A549 (cell line): ENCODE results near the gene KHNYN. TPM values are rescaled to one million over a fixed set of nuclear protein-coding genes. Genes with fewer than 3 reads are reported as not detected.
"Not testable (repeated sequence)": the region's sequence is repeated elsewhere in the genome, so short reads cannot be mapped to it uniquely, and the experiment has no call there.

Source experiments
- ATAC-seq, 2 experiments: fragments of 200-7000 bp in 1 of 2; fragments of >200 bp in 1 of 2; cut with Nextera tagmentation in 1 of 2; cut with Tn5 transposase in 1 of 2; 3 replicates each; pipeline versions ENCODE4 v1.8.0 to v1.9.1; 2018 to 2020; ENCODE audit warnings: mild to moderate bottlenecking in 1 of 2, moderate library complexity in 1 of 2
- CTCF ChIA-PET: fragments of 300-600 bp; sonication (Branson Sonifier 250); formaldehyde crosslinking; extraction: SDS; loops from one replicate; lab custom pipeline; 2021; ENCODE audit warnings: antibody characterized with exemption, inconsistent platforms; lab: Yijun Ruan, JAX
- POLR2A ChIA-PET: fragments of 350-600 bp; formaldehyde crosslinking; extraction: SDS; loops from one replicate; lab custom pipeline; 2021; ENCODE audit warnings: antibody characterized with exemption, inconsistent platforms; lab: Yijun Ruan, JAX
- DNase-seq, 2 experiments: peaks; one replicate each; pipeline versions ENCODE4 v3.0.0 to v3.0.0-alpha.2; 2011 to 2016; ENCODE audit warnings: low read depth in 1 of 2, low spot score in 1 of 2
- FAIRE-seq: peaks from 2 replicates; lab custom pipeline; 2011; peaks lifted over from hg19 to GRCh38; lab: Jason Lieb, UNC
- H3K27ac ChIP-seq, 2 experiments: fragments of >200 bp; sonication (Bioruptor Twin); formaldehyde crosslinking; 3 replicates each; pipeline ENCODE4 v1.5.1; 2016 to 2017
- H3K4me1 ChIP-seq: fragments of >200 bp; sonication (Bioruptor Twin); formaldehyde crosslinking; 3 replicates; pipeline ENCODE4 v1.6.1; 2016
- H3K4me2 ChIP-seq: fragments of >200 bp; sonication (Bioruptor Twin); formaldehyde crosslinking; 3 replicates; pipeline ENCODE4 v1.6.1; 2016
- H3K4me3 ChIP-seq: fragments of >200 bp; sonication (Bioruptor Twin); formaldehyde crosslinking; 3 replicates; pipeline ENCODE4 v1.5.1; 2016
- H3K9me3 ChIP-seq: fragments of >200 bp; sonication (Bioruptor Twin); formaldehyde crosslinking; 3 replicates; pipeline ENCODE4 v1.6.1; 2016
- BHLHE40 ChIP-seq: IDR thresholded peaks from 2 replicates; pipeline ENCODE4 v1.6.1; 2012; ENCODE audit warnings: low read depth, low read length, inconsistent platforms
- CEBPB ChIP-seq, 2 experiments: fragments of >200 bp in 1 of 2; sonication (Bioruptor Twin) in 1 of 2; formaldehyde crosslinking in 1 of 2; IDR thresholded peaks; 2 replicates each; pipeline ENCODE4 v1.6.1; 2012 to 2016
- CHD4 ChIP-seq: fragments of 200-600 bp; sonication (generic); IDR thresholded peaks from 2 replicates; pipeline ENCODE4 v1.6.1; 2016; ENCODE audit warnings: antibody characterized with exemption, mild to moderate bottlenecking, borderline replicate concordance
- ELK1 ChIP-seq: fragments of 150-350 bp; IDR thresholded peaks from 2 replicates; pipeline ENCODE4 v1.6.1; 2014; ENCODE audit warnings: low read depth, mild to moderate bottlenecking, low read length
- ESRRA ChIP-seq: fragments of 150-350 bp; IDR thresholded peaks from 2 replicates; pipeline ENCODE4 v1.6.1; 2014; ENCODE audit warnings: mild to moderate bottlenecking, low read length, borderline replicate concordance
- FOXS1 ChIP-seq: fragments of 250-450 bp; sonication (Bioruptor Pico); IDR thresholded peaks from 2 replicates; pipeline ENCODE4 v1.5.0; 2020; ENCODE audit warnings: mild to moderate bottlenecking, moderate library complexity
- HOXB13 ChIP-seq: fragments of 250-450 bp; sonication (Bioruptor Pico); IDR thresholded peaks from 2 replicates; pipeline ENCODE4 v1.5.0; 2020; ENCODE audit warnings: low read depth, mild to moderate bottlenecking, moderate library complexity
- HOXB5 ChIP-seq: fragments of 250-450 bp; sonication (Bioruptor Pico); IDR thresholded peaks from 2 replicates; pipeline ENCODE4 v1.5.0; 2020; ENCODE audit warnings: mild to moderate bottlenecking, moderate library complexity
- KDM1A ChIP-seq: fragments of 200-600 bp; sonication (generic); IDR thresholded peaks from 2 replicates; pipeline ENCODE4 v1.6.1; 2016; ENCODE audit warnings: low read depth, mild to moderate bottlenecking
- MYC ChIP-seq: IDR thresholded peaks from 2 replicates; pipeline ENCODE4 v1.6.1; 2012; ENCODE audit warnings: mild to moderate bottlenecking, inconsistent platforms, low read length, improper control_type of control experiment, borderline replicate concordance
- NFE2L2 ChIP-seq: fragments of 150-350 bp; conservative IDR thresholded peaks from 2 replicates; pipeline ENCODE4 v1.6.1; 2014; ENCODE audit warnings: low read length
- NPAS2 ChIP-seq: fragments of 250-450 bp; sonication (Bioruptor Pico); IDR thresholded peaks from 2 replicates; pipeline ENCODE4 v1.8.0; 2022; ENCODE audit warnings: mild to moderate bottlenecking, moderate library complexity, borderline replicate concordance
- POLR2AphosphoS2 ChIP-seq: conservative IDR thresholded peaks from 2 replicates; pipeline ENCODE4 v1.6.1; 2012; ENCODE audit warnings: low read length, improper control_type of control experiment, inconsistent platforms
- RAD21 ChIP-seq, 2 experiments: fragments of >200 bp in 1 of 2; sonication (Bioruptor Twin) in 1 of 2; formaldehyde crosslinking in 1 of 2; IDR thresholded peaks in 1 of 2; conservative IDR thresholded peaks in 1 of 2; 2 replicates in 1 of 2; 3 replicates in 1 of 2; pipeline ENCODE4 v1.6.1; 2012 to 2018; ENCODE audit warnings: inconsistent platforms in 1 of 2
- RARB ChIP-seq: fragments of 250-450 bp; sonication (Bioruptor Pico); IDR thresholded peaks from 2 replicates; pipeline ENCODE4 v1.8.0; 2021; ENCODE audit warnings: mild to moderate bottlenecking, moderate library complexity
- RCOR1 ChIP-seq: fragments of 150-350 bp; IDR thresholded peaks from 2 replicates; pipeline ENCODE4 v1.6.1; 2014; ENCODE audit warnings: antibody characterized with exemption, low read length, low read depth
- REST ChIP-seq: fragments of 200-600 bp; sonication (generic); IDR thresholded peaks from 2 replicates; pipeline ENCODE4 v1.6.1; 2016; ENCODE audit warnings: antibody characterized with exemption, mild to moderate bottlenecking, moderate library complexity
- SREBF2 ChIP-seq: fragments of 450-650 bp; IDR thresholded peaks from 2 replicates; pipeline ENCODE4 v1.6.1; 2014; ENCODE audit warnings: mild to moderate bottlenecking, moderate library complexity
- TFCP2L1 ChIP-seq: fragments of 250-450 bp; sonication (Bioruptor Pico); IDR thresholded peaks from 2 replicates; pipeline ENCODE4 v1.5.0; 2021; ENCODE audit warnings: mild to moderate bottlenecking
- USF2 ChIP-seq: fragments of 450-650 bp; IDR thresholded peaks from 2 replicates; pipeline ENCODE4 v1.6.1; 2014; ENCODE audit warnings: antibody characterized with exemption
- WGBS: methylation state at CpG from one replicate; pipeline ENCODE4 v1.1.6; 2017; ENCODE audit errors: missing lambda C conversion rate; 5-methylcytosine and 5-hydroxymethylcytosine counted together
- polyA plus RNA-seq, 4 experiments: library from polyadenylated mRNA; depleted of rRNA in 3 of 4; stranded (reverse); fragments of >200 nt; fragmentation: RNase III in 1 of 4; extraction: RNeasy Plus Mini Kit Qiagen cat#74134 plus additional on column Dnase treatment in 1 of 4; gene quantifications; 2 replicates in 3 of 4; 3 replicates in 1 of 4; pipeline ENCODE4 v1.2.3, GENCODE V29; 2011 to 2017
- TF ChIP-seq, protein P1 (sequence below): IDR thresholded peaks from 2 replicates; pipeline ENCODE4 v1.6.1; 2012
- TF ChIP-seq, protein P2 (sequence below): fragments of 250-450 bp; sonication (Bioruptor Pico); IDR thresholded peaks from 2 replicates; pipeline ENCODE4 v1.5.0; 2020; ENCODE audit warnings: low read depth, mild to moderate bottlenecking, moderate library complexity

The KHNYN gene
- polyA plus RNA-seq, 2 of the 4 experiments (the other 2 are of a cell fraction) = 19.0 to 26.4 TPM

DNA sequence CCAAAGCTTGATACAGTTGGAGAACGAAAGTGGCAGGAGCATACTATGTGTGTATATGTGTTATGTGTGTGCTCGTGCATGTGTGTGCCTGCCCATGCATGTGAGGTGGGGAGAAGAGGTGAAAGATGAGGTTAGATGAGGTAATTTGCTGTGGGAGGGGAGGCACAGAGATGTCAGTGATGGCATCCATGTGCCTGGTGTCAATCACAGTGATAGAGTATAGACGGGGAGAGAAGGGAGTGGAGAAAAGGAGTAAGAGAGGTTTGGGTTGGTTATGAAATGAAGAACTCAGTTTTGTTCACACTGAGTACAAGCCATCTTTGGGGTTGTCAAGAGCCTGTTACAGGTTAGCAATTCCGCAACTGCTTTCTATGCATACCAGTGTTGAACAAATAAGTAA is 45.6 kb upstream of the KHNYN start:
- Histone ChIP-seq H3K4me3 (no peak overlapping the region), H3K27ac (no peak overlapping the region), H3K4me2 (no peak overlapping the region), H3K9me3 (no peaks in the 10 kb centered on the region), H3K4me1 (no peaks in the 10 kb centered on the region)
- TF ChIP-seq NPAS2 (CRISPR knock-in tag) (no peak), BHLHE40 (no peak)
- ATAC-seq = no peak; a peak in 1 of 6 replicates
- no peak for FAIRE-seq
- WGBS = 37% methylated on average over 4 of the region's 4 CpGs
- CTCF ChIA-PET = interaction anchor here (2.5 to 2.9 kb wide), 2 partner anchors 47 to 51 kb away, joined by 9 to 14 read pairs; no protein-coding TSS in a partner anchor
- no peak for DNase-seq
- POLR2A ChIA-PET = no interaction called here

- 54% methylated on average over 4 of the region's 4 CpGs for WGBS
- Histone ChIP-seq H3K9me3 (no peaks in the 10 kb centered on the region), H3K4me2 (no peak overlapping the region), H3K4me3 (no peak overlapping the region), H3K4me1 (no peaks in the 10 kb centered on the region), H3K27ac (no peak overlapping the region)
- CTCF ChIA-PET = interaction anchor here (0.7 to 3.1 kb wide), 5 partner anchors 15 to 78 kb away, joined by 3 to 11 read pairs (median 4); partner anchors contain the start of gene CIDEB
- ATAC-seq (no peak), FAIRE-seq (no peak), DNase-seq (no peak)
- POLR2A ChIA-PET = no interaction called here
- TF ChIP-seq REST (no peak), SREBF2 (no peak), USF2 (no peak), KDM1A (no peak), FOXS1 (CRISPR knock-in tag) (no peak), RCOR1 (no peak), RARB (CRISPR knock-in tag) (no peak), NFE2L2 (no peak), MYC (no peak)
These were observed 44.2 kb upstream of the KHNYN start for GRCh38 chr14:24385524-24385923.

DNA sequence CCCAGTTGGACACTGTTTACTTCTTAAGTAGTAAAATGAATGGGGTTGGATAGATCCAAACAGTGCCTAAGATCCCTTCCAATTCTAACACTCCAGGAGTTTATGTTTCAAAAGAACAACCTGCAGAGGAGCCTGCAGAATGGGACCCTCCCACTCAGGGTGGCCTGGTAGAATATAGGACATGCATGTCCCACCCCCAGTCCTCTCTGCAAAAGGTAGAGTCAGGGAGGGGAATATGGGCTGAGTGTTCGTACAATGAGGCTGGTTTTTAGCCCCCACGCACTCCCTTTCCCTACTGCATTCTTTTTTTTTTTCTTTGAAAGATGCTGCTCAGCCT is 42.8 kb upstream of the KHNYN start:
- ATAC-seq = no peak
- WGBS = 73% methylated on average over 2 of the region's 2 CpGs
- Histone ChIP-seq H3K27ac (no peak overlapping the region), H3K9me3 (no peaks in the 10 kb centered on the region)
- POLR2A ChIA-PET = no interaction called here
- DNase-seq = no peak
- TF ChIP-seq HOXB13 (CRISPR knock-in tag) (no peak), CEBPB (IDR thresholded peaks at IDR 0.05) (no peak), MYC (no peak), RCOR1 (no peak), TFCP2L1 (CRISPR knock-in tag) (no peak), RAD21 (conservative IDR thresholded peaks at IDR 0.05 in 1 of 2, IDR thresholded peaks at IDR 0.05 in 1 of 2) (no peak), HOXB5 (CRISPR knock-in tag) (no peak), USF2 (no peak), POLR2AphosphoS2 (no peak), CHD4 (no peak), ELK1 (no peak), RARB (CRISPR knock-in tag) (no peak), ESRRA (no peak)
- TF ChIP-seq, protein P1, sequence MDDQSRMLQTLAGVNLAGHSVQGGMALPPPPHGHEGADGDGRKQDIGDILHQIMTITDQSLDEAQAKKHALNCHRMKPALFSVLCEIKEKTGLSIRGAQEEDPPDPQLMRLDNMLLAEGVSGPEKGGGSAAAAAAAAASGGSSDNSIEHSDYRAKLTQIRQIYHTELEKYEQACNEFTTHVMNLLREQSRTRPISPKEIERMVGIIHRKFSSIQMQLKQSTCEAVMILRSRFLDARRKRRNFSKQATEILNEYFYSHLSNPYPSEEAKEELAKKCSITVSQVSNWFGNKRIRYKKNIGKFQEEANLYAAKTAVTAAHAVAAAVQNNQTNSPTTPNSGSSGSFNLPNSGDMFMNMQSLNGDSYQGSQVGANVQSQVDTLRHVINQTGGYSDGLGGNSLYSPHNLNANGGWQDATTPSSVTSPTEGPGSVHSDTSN = no peak
- TF ChIP-seq, protein P2, sequence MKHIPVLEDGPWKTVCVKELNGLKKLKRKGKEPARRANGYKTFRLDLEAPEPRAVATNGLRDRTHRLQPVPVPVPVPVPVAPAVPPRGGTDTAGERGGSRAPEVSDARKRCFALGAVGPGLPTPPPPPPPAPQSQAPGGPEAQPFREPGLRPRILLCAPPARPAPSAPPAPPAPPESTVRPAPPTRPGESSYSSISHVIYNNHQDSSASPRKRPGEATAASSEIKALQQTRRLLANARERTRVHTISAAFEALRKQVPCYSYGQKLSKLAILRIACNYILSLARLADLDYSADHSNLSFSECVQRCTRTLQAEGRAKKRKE (CRISPR knock-in tag) = no peak
- TF ChIP-seq, all 56 proteins: peak for 0
- CTCF ChIA-PET = interaction anchor here (1.1 to 3.1 kb wide), 4 partner anchors 22 to 79 kb away, joined by 3 to 10 read pairs (median 4); partner anchors contain the start of gene CIDEB
- no peak overlapping the region for H3K4me3 ChIP-seq
- no peak for FAIRE-seq
- H3K4me2 ChIP-seq = no peak overlapping the region
- H3K4me1 ChIP-seq = peaks cover 8% of the 10 kb centered on the region

DNA sequence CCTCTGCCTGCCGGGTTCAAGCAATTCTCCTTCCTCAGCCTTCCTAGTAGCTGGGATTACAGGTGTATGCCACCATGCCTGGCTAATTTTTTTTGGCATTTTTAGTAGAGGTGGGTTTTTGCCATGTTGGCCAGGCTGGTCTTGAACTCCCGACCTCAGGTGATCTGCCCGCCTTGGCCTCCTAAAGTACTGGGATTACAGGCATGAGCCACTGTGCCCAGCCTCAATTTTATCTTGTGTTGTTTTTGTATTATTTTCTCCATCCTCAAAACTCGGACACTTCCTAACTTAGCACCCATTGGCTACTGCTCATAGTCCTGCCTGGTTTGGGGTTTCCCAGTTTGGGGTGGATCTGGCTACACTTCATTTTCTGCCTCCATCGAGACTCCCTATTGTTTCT is 42.2 kb upstream of the KHNYN start:
- FAIRE-seq, H3K27ac ChIP-seq, H3K4me3 ChIP-seq, DNase-seq, H3K9me3 ChIP-seq, ATAC-seq, POLR2A ChIA-PET, H3K4me2 ChIP-seq: not testable (repeated sequence)
- WGBS = 32% methylated on average over 5 of the region's 5 CpGs
- CTCF ChIA-PET = interaction anchor here (1.1 to 3.8 kb wide), 5 partner anchors 21 to 54 kb away, joined by 3 to 11 read pairs (median 10); no protein-coding TSS in a partner anchor
- peaks cover 10% of the 10 kb centered on the region for H3K4me1 ChIP-seq
